ENCODE results near the gene ADAMTS17.

The ADAMTS17 gene

GRCh38 chr15:100266166-100266565 lies 75.6 kb downstream of the ADAMTS17 start:
- DNase-seq, result no peak

- no peak for DNase-seq
Measured at GRCh38 chr15:100265641-100266035, 76.1 kb downstream of the ADAMTS17 start.

DNA sequence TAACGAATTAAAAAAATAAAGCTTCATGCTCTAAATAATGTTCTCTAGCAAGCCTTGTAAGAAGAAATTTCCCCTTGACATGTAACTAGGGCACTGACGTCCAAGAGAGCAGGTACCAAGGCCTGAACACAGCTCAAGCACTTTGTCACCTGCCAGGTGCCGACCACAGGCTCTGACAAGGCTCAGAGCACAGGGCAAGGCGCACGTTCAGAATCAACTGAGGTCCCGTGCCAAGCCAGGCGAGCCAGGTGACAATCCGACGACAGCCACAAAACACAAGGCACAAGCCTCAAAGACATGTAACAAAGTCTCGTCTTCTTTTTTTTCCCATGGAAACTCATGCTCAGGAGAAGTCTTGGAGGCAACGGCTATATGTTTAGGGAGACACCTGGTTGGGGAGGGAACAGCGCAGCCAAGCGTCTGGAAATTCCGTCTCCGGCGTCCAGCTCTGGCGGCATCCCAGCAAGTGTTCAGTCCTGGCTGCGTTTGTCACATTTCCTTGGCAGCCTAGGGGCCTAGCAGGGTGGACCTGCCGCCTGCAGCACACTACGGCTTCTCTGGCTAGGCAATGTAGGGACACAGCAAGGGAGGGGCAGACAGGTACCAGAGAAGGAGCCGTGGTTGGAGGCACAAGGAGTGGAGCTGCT lies 76.7 kb downstream of the ADAMTS17 start:
- DNase-seq, result no peak

DNA sequence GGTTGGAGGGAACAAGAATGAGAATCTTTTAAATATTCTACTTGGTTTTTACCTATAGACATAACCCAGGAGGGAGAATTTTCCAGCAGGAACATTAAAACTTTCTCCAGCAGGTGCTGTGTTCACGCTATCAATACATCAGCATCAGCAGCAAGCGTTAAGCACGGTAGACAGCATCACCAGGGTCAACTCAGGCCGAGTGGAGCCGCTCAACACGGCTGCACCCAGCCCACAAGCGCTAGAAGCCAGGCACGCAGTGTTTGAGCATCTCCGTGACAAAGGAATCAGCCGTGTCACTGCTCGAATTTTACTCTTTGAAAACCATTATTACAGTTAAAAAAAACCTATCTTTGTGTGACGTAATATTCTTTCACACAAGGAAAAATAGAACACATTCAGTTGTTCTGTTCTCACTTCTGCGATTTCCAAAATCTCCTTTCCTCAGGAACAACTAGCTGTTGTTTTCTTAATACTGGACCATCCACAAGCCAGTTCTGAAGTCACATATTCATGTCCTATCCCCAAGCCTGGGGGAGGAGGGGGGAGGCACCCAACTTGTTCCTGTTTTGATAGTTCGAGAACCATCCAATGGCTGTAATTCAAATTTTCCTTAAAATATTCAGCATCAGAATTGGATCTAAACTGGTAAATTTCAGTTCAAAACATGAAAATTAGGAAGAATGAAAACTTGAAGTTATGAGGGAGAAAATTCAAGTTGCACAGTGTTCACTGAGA lies 77.9 kb downstream of the ADAMTS17 start:
- DNase-seq, result no peak

- DNase-seq, result no peak
Measured at GRCh38 chr15:100263031-100263430, 78.7 kb downstream of the ADAMTS17 start.

GRCh38 chr15:100261302-100262240 lies 80.2 kb downstream of the ADAMTS17 start:
- no peak for DNase-seq

GRCh38 chr15:100259266-100259665 lies 82.5 kb downstream of the ADAMTS17 start:
- DNase-seq, result no peak

GRCh38 chr15:100256970-100257650 lies 84.7 kb downstream of the ADAMTS17 start:
- no peak for DNase-seq

GRCh38 chr15:100256101-100256969 lies 85.4 kb downstream of the ADAMTS17 start:
- DNase-seq, result no peak

DNA sequence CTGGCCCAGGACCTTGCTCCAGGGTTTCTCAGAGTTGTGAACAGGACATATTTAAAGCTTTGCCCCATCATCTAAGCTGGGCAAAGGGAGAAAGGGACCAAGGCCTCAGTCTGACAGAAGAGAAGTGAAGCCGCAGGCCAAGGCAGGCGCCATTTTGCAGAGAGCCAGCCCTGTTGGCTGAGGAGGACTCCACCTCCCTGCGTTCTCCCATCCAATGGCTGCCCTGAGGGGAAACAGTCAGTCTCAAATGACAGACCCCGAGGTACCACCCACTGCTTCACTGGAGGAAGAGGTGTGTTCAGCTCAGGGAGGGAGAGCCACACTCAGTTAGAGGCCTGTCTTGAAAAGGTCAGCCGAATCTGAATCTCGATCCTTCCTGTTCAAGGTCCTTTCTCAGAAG lies 86.1 kb downstream of the ADAMTS17 start:
- no peak for DNase-seq

- no peak for DNase-seq
Measured at GRCh38 chr15:100254691-100255090, 87.1 kb downstream of the ADAMTS17 start.

DNA sequence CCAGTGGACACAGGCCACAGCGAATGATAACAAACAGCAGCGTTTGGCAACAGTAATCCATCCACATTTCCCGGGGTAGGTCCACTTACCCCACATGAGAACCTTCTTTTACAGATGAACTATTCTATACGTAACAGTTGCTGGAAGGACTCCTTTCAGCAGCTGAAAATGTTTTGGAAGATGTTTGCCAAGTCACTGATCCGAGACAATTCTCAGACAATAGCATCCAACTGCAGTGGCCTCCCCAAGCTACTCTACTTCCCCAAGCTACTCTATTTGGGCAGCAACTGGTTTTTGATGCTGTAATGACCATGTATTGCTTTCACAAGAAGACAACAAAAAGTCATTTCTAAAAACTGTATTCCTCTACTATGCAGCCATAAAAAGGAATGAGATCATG lies 87.5 kb downstream of the ADAMTS17 start:
- no peak for DNase-seq

GRCh38 chr15:100253640-100254039 lies 88.1 kb downstream of the ADAMTS17 start:
- no peak for DNase-seq

- no peak for DNase-seq
Measured at GRCh38 chr15:100252779-100253417, 88.9 kb downstream of the ADAMTS17 start.

DNA sequence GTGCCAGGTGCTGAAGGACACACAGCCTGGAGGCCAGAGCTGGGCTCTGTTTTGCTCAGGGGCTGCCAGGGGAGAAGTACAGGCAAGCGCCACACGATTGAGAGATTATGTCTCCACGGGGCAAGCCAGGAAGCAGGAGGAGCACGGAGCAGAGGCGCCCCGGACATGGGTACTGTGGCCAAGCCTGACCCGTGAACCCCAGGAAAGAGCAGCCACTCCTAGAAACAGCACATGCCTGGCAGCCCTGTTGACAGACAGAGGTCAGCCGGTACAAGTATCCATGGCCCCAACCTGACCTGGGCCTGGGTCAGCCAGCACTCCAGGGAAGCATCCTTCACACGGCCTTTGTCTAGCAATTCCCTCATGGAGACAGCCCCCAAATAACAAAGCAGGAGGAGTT lies 89.4 kb downstream of the ADAMTS17 start:
- DNase-seq, result no peak

GRCh38 chr15:100250176-100250800 lies 91.5 kb downstream of the ADAMTS17 start:
- DNase-seq, result no peak

GRCh38 chr15:100249096-100249815 lies 92.5 kb downstream of the ADAMTS17 start:
- no peak for DNase-seq

GRCh38 chr15:100248236-100248635 lies 93.5 kb downstream of the ADAMTS17 start:
- no peak for DNase-seq

DNA sequence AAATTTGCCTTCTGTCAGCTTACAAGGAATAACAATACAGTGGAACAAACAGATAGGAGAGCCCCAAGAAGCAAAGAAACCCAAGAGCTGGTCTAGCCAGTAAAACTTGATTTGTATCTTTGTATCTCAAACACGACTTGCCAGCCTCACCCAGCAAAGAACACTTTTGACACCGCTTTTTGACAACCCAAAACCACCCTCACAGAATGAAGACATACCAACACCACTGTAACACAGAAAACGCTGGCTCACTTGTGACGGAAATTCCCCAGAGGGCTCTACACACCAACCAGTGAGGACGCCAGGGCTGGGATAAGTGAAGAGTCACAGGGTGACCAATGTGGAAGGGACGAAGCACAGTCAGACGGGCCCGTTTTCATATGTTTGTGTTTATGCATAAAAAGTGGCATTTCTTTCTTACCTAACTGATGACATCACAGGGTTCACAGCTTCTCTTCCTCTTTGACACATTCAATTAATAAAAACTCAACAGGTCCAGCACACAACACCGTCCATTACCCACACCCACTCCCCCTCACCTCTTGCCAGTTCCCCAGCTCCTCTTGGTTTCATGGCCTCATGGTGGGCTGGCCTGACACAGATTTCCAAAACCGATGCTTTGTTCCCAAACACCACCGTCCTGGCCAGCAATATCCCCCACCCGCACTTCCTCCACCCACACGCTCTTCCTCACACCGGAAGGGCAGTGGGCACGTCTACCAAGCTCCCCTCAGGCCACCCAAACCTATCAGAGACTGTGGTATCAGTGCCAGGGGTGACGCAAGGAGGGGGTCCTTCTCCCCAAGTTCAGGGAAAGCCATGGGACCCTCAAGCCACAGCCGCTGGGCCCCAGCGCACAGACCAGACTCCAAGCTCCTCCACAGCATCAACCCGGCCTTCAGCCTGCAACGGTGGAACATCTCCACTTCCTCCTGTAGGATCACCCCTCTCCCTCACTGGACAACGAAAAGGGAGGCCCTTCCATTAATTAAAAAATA lies 94.2 kb downstream of the ADAMTS17 start:
- DNase-seq, result no peak
